H1 (cell line): ENCODE measurements around the gene CORO2B. TPM values are rescaled to one million over a fixed set of nuclear protein-coding genes. Genes with fewer than 3 reads are reported as not detected.

Experiments
- BRCA1 ChIP-seq: IDR thresholded peaks from 2 replicates; pipeline ENCODE4 v1.6.1; 2012; ENCODE audit warnings: low read depth, low read length, improper control_type of control experiment
- CBX5 ChIP-seq: fragments of 300-800, 300-1000 bp; sonication (generic); IDR thresholded peaks from 2 replicates; pipeline ENCODE4 v1.7.1; 2016; ENCODE audit warnings: antibody characterized with exemption, low read length, low read depth
- EZH2 ChIP-seq: fragments of 200-600 bp; sonication (generic); IDR thresholded peaks from 2 replicates; pipeline ENCODE4 v1.7.1; 2012; ENCODE audit warnings: low read depth, mild to moderate bottlenecking, moderate library complexity, low read length, inconsistent platforms; ENCODE audit not compliant: severe bottlenecking
- GTF2F1 ChIP-seq: IDR thresholded peaks from 2 replicates; pipeline ENCODE4 v1.6.1; 2012; ENCODE audit warnings: low read depth, low read length, improper control_type of control experiment, borderline replicate concordance
- HDAC2 ChIP-seq, 2 experiments: fragments of 300-600 bp in 1 of 2; sonication (generic) in 1 of 2; IDR thresholded peaks; 2 replicates each; pipeline ENCODE4 v1.6.1; 2011 to 2012; ENCODE audit warnings: low read depth in 2 of 2, low read length in 2 of 2, mild to moderate bottlenecking in 2 of 2, moderate library complexity in 2 of 2, borderline replicate concordance in 1 of 2, inconsistent platforms in 1 of 2
- SAP30 ChIP-seq: fragments of 300-600 bp; sonication (generic); IDR thresholded peaks from 2 replicates; pipeline ENCODE4 v1.7.1; 2012; ENCODE audit warnings: low read length, moderate library complexity, mild to moderate bottlenecking, inconsistent platforms; ENCODE audit not compliant: insufficient read depth, insufficient replicate concordance
- SP4 ChIP-seq: IDR thresholded peaks from 2 replicates; pipeline ENCODE4 v1.6.1; 2012; ENCODE audit warnings: low read length, inconsistent platforms
- polyA plus RNA-seq, 7 experiments: library from polyadenylated mRNA; depleted of rRNA in 3 of 7; stranded (reverse) in 5 of 7; unstranded in 2 of 7; fragments of >200 nt in 5 of 7; fragments of 200-250 nt in 2 of 7; gene quantifications; 1 replicate in 5 of 7; 2 replicates in 1 of 7; 4 replicates in 1 of 7; pipeline versions ENCODE4 v1.2.1 to v1.2.3, GENCODE V29; 2011 to 2013; ENCODE audit warnings: missing spikeins in 2 of 7, mixed read lengths in 2 of 7
- total RNA-seq: library from RNA; stranded (reverse); fragmentation: NEBNext Ultra II Directional; extraction: Animal tissue kit (Norgen Biotek cat#: 25700); gene quantifications from 2 replicates; pipeline ENCODE4 v1.2.1, GENCODE V29; 2021

Gene CORO2B
- total and polyA plus RNA-seq, 2 of the 8 experiments (the other 6 are each of a cell fraction or from before 2014, with no cell fraction given), result 3.4 to 6.7 TPM

DNA sequence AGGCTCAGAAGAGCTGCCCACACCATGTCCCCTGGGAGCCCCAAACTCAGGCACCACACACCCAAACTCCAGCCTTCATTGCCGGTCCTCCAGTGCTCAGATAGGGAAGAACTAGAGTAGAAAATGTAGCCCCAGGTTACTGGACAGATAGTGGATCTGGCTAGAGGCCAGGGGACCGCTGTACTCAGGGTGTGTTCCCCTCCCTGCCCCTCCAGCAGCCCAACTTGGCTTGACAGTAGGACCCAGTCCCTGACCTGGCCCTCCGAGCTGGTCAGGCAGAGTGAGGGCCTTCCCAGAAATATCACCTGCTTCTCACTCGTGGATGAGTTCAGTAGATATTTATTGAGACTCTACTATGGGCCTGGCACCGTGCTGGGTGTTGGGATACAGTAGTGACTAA lies 100.0 kb downstream of the CORO2B start (continued):
- TF ChIP-seq GTF2F1 (no peak), SAP30 (no peak), SP4 (no peak), BRCA1 (no peak), HDAC2 (IDR thresholded peaks at IDR 0.05; ENCODE audit: borderline replicate concordance in 1 of 2, low read depth in 2 of 2, low read length in 2 of 2) (no peak), EZH2 (no peak), CBX5 (no peak)
